HepG2 (cell line): Measurements from ENCODE around the gene OGA. TPM values are rescaled to one million over a fixed set of nuclear protein-coding genes. Genes with fewer than 3 reads are reported as not detected.

Experiments used
- AGO1 ChIP-seq: fragments of 200-400 bp; formaldehyde crosslinking; IDR thresholded peaks from 2 replicates; pipeline ENCODE4 v1.6.1; 2017; ENCODE audit warnings: mild to moderate bottlenecking, low read depth, low read length, moderate library complexity; ENCODE audit not compliant: poor library complexity, severe bottlenecking
- ATAD3A ChIP-seq: sonication (generic); formaldehyde crosslinking; IDR thresholded peaks from 2 replicates; pipeline ENCODE4 v1.4.0; 2020; ENCODE audit warnings: missing genetic modification reagents
- ATF5 ChIP-seq: sonication (generic); formaldehyde crosslinking; IDR thresholded peaks from 2 replicates; pipeline ENCODE4 v1.4.0; 2020; ENCODE audit warnings: mild to moderate bottlenecking, low read depth, missing genetic modification reagents
- BORCS8-MEF2B ChIP-seq: sonication (generic); formaldehyde crosslinking; IDR thresholded peaks from 2 replicates; pipeline ENCODE4 v1.8.0; 2022; ENCODE audit warnings: mild to moderate bottlenecking, missing genetic modification reagents
- DZIP1 ChIP-seq: sonication (generic); formaldehyde crosslinking; IDR thresholded peaks from 2 replicates; pipeline ENCODE4 v1.5.0; 2020; ENCODE audit warnings: mild to moderate bottlenecking, missing genetic modification reagents
- FOXO1 ChIP-seq: sonication (generic); formaldehyde crosslinking; IDR thresholded peaks from 2 replicates; pipeline ENCODE4 v1.4.0; 2020; ENCODE audit warnings: missing genetic modification reagents
- FOXP1 ChIP-seq, 2 experiments: fragments of 450-650 bp in 1 of 2; IDR thresholded peaks; 2 replicates each; pipeline ENCODE4 v1.6.1; 2017 to 2018; ENCODE audit warnings: antibody characterized with exemption in 1 of 2
- JUND ChIP-seq: sonication (generic); formaldehyde crosslinking; IDR thresholded peaks from 2 replicates; pipeline ENCODE4 v1.8.0; 2022; ENCODE audit warnings: mild to moderate bottlenecking, missing genetic modification reagents
- KDM5B ChIP-seq: sonication (generic); formaldehyde crosslinking; IDR thresholded peaks from 2 replicates; pipeline ENCODE4 v1.4.0; 2020; ENCODE audit warnings: missing genetic modification reagents, mild to moderate bottlenecking, borderline replicate concordance
- NR2F6 ChIP-seq, 2 experiments: IDR thresholded peaks; 2 replicates each; pipeline ENCODE4 v1.6.1; 2016; ENCODE audit warnings: antibody characterized with exemption in 1 of 2, mild to moderate bottlenecking in 1 of 2
- PHF8 ChIP-seq: sonication (generic); formaldehyde crosslinking; IDR thresholded peaks from 2 replicates; pipeline ENCODE4 v1.5.0; 2020; ENCODE audit warnings: missing genetic modification reagents
- SETDB1 ChIP-seq: sonication (generic); formaldehyde crosslinking; IDR thresholded peaks from 2 replicates; pipeline ENCODE4 v1.5.1; 2020; ENCODE audit warnings: missing genetic modification reagents, mild to moderate bottlenecking, borderline replicate concordance
- TFDP1 ChIP-seq: IDR thresholded peaks from 2 replicates; pipeline ENCODE4 v1.6.1; 2016; ENCODE audit warnings: missing compliant biosample characterization, missing genetic modification reagents, borderline replicate concordance
- TGIF2 ChIP-seq: IDR thresholded peaks from 2 replicates; pipeline ENCODE4 v1.6.1; 2016; ENCODE audit warnings: control low read depth, missing compliant biosample characterization
- TRIM24 ChIP-seq: sonication (generic); formaldehyde crosslinking; IDR thresholded peaks from 2 replicates; pipeline ENCODE4 v1.8.0; 2022; ENCODE audit warnings: mild to moderate bottlenecking, missing genetic modification reagents
- YEATS4 ChIP-seq: sonication (generic); formaldehyde crosslinking; IDR thresholded peaks from 2 replicates; pipeline ENCODE4 v1.4.0; 2020; ENCODE audit warnings: missing genetic modification reagents, borderline replicate concordance
- ZC3H4 ChIP-seq: sonication (generic); formaldehyde crosslinking; IDR thresholded peaks from 2 replicates; pipeline ENCODE4 v1.4.0; 2020; ENCODE audit warnings: missing genetic modification reagents, borderline replicate concordance
- ZNF136 ChIP-seq: sonication (generic); formaldehyde crosslinking; IDR thresholded peaks from 2 replicates; pipeline ENCODE4 v1.8.1; 2022; ENCODE audit warnings: low read depth, mild to moderate bottlenecking, moderate library complexity, missing genetic modification reagents
- ZNF232 ChIP-seq: sonication (generic); formaldehyde crosslinking; IDR thresholded peaks from 2 replicates; pipeline ENCODE4 v1.4.0; 2020; ENCODE audit warnings: missing genetic modification reagents, borderline replicate concordance
- ZNF274 ChIP-seq: sonication (generic); formaldehyde crosslinking; IDR thresholded peaks from 2 replicates; pipeline ENCODE4 v1.5.1; 2020; ENCODE audit warnings: mild to moderate bottlenecking, missing genetic modification reagents
- ZNF557 ChIP-seq: sonication (generic); formaldehyde crosslinking; IDR thresholded peaks from 2 replicates; pipeline ENCODE4 v1.4.0; 2020; ENCODE audit warnings: missing genetic modification reagents
- polyA plus RNA-seq, 8 experiments: library from polyadenylated mRNA; depleted of rRNA in 3 of 8; stranded (reverse) in 7 of 8; unstranded in 1 of 8; fragments of >200 nt; fragmentation: Illumina TruSeq in 4 of 8; extraction: Trizol in 4 of 8; gene quantifications; 2 replicates each; pipeline versions ENCODE4 v1.2.1 to v1.2.3, GENCODE V29; 2011 to 2016; ENCODE audit warnings: low read depth in 4 of 8, missing spikeins in 1 of 8, mixed read lengths in 1 of 8; ENCODE audit not compliant: insufficient read depth in 1 of 8
- total RNA-seq, 5 experiments: library from RNA; depleted of rRNA; stranded (reverse); fragments of >200 nt; fragmentation: Illumina TruSeq; extraction: Trizol; gene quantifications; 2 replicates each; pipeline ENCODE4 v1.2.3, GENCODE V29; 2016; ENCODE audit warnings: low read depth in 1 of 5
- TF ChIP-seq, protein P1 (sequence below): sonication (generic); formaldehyde crosslinking; IDR thresholded peaks from 2 replicates; pipeline ENCODE4 v1.5.0; 2020; ENCODE audit warnings: missing genetic modification reagents

Gene OGA
- total and polyA plus RNA-seq, 2 of the 13 experiments (the other 11 are each of a cell fraction or from before 2014, with no cell fraction given): 33.2 to 39.8 TPM

GRCh38 chr10:101840741-101841453 is 22.7 kb upstream of the OGA start (continued):
- TF ChIP-seq DZIP1 (CRISPR knock-in tag) (no peak), KDM5B (no peak), TRIM24 (CRISPR knock-in tag) (no peak), NR2F6 (IDR thresholded peaks at IDR 0.05) (no peak), NR2F6 (CRISPR knock-in tag; IDR thresholded peaks at IDR 0.05) (0 out of 2 replicates have a peak, but pooled peaks have one; percentile 22), YEATS4 (no peak), ATAD3A (no peak), AGO1 (no peak), FOXO1 (CRISPR knock-in tag) (no peak), PHF8 (CRISPR knock-in tag) (no peak), ZC3H4 (CRISPR knock-in tag) (no peak), BORCS8-MEF2B (CRISPR knock-in tag) (peak; percentile 27; the same call in 1 of the 2 replicates), TFDP1 (CRISPR knock-in tag) (peak; percentile 18; the same call in 1 of the 2 replicates), SETDB1 (CRISPR knock-in tag) (no peak), ZNF136 (CRISPR knock-in tag) (no peak), TGIF2 (CRISPR knock-in tag) (peak; percentile 58; the same call in 1 of the 2 replicates), ZNF557 (CRISPR knock-in tag) (peak; percentile 46; the same call in 1 of the 2 replicates), JUND (CRISPR knock-in tag) (no peak), ATF5 (CRISPR knock-in tag) (no peak), FOXP1 (IDR thresholded peaks at IDR 0.05) (no peak), FOXP1 (CRISPR knock-in tag; IDR thresholded peaks at IDR 0.05) (no peak), ZNF274 (CRISPR knock-in tag) (peak; percentile 37; the same call in 1 of the 2 replicates), ZNF232 (CRISPR knock-in tag) (peak; percentile 85; the same call in 1 of the 2 replicates)
- TF ChIP-seq, protein P1, sequence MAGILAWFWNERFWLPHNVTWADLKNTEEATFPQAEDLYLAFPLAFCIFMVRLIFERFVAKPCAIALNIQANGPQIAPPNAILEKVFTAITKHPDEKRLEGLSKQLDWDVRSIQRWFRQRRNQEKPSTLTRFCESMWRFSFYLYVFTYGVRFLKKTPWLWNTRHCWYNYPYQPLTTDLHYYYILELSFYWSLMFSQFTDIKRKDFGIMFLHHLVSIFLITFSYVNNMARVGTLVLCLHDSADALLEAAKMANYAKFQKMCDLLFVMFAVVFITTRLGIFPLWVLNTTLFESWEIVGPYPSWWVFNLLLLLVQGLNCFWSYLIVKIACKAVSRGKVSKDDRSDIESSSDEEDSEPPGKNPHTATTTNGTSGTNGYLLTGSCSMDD (CRISPR knock-in tag): no peak
